Nephron (organoid): ENCODE results near the gene RSPH6A.

ENCODE experiments used
- H3K27ac Mint-ChIP-seq, 3 experiments: 2 replicates each; pipeline ENCODE4 v1.8.0; 2020; ENCODE audit warnings: mixed read lengths in 3 of 3, mild to moderate bottlenecking in 2 of 3, moderate library complexity in 1 of 3
- H3K27me3 Mint-ChIP-seq: 2 replicates; pipeline ENCODE4 v1.8.0; 2021; ENCODE audit warnings: low read depth, mild to moderate bottlenecking, moderate library complexity, mixed read lengths
- H3K36me3 Mint-ChIP-seq: 2 replicates; pipeline ENCODE4 v1.8.0; 2020; ENCODE audit warnings: low read depth, mixed read lengths
- H3K4me1 Mint-ChIP-seq: 2 replicates; pipeline ENCODE4 v1.8.0; 2020; ENCODE audit warnings: mixed read lengths
- H3K4me3 Mint-ChIP-seq, 3 experiments: 2 replicates each; pipeline ENCODE4 v1.8.0; 2020; ENCODE audit warnings: mild to moderate bottlenecking in 3 of 3, mixed read lengths in 3 of 3, moderate library complexity in 2 of 3
- H3K9me3 Mint-ChIP-seq: 2 replicates; pipeline ENCODE4 v1.8.0; 2020; ENCODE audit warnings: mixed read lengths
- TF ChIP-seq, protein P1 (sequence below), 3 experiments: fragments of 200-600 bp; sonication (generic); IDR thresholded peaks; one replicate each; pipeline ENCODE4 v1.5.0; 2021; ENCODE audit warnings: antibody characterized with exemption in 3 of 3; ENCODE audit not compliant: unreplicated experiment in 3 of 3

RSPH6A gene

DNA sequence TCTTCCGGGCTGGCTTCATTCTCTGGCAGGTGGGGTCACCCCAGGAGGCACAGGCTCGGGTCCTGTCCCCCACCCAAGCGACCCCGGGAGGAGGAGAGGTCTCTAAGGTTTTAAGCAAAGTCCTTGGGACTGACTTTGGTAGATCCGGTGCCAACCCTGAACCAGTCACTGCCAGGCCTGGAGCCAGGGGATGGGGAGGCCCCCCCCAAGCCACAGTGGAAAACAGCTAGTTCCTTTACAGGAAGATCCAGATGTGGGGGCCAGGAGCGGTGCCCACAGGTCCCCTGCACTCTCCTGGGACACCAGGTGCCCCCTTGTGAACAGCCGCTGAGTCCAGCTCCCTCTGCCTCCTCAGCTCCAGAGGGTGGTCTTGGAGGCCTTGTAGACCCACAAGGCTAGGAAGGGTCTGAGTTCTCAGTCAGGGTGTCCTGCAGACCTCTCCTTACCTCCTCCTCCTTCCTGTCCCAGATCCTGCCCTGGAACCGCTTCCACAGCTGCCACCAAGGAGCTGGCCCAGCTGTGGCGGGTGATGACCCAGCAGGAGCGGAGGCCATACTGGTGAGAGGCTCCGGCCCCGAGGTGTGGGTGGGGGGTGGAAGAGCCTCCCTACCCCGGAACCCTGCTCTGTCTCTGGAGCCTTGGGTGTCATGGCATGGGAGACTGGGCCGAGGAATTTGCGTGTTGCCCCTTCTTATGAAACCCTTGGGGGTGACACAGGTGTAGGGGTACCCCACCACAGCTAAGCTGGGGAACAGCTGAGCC, 52.1 kb downstream of the RSPH6A start:
- Mint-ChIP-seq H3K36me3 (no peaks in the 10 kb centered on the region), H3K27ac (peak overlapping the region in 1 of 3 experiments; percentile 24), H3K27me3 (peaks cover 4% of the 10 kb centered on the region), H3K4me3 (no peak overlapping the region), H3K9me3 (no peaks in the 10 kb centered on the region), H3K4me1 (peaks cover 10% of the 10 kb centered on the region)
- TF ChIP-seq, protein P1, sequence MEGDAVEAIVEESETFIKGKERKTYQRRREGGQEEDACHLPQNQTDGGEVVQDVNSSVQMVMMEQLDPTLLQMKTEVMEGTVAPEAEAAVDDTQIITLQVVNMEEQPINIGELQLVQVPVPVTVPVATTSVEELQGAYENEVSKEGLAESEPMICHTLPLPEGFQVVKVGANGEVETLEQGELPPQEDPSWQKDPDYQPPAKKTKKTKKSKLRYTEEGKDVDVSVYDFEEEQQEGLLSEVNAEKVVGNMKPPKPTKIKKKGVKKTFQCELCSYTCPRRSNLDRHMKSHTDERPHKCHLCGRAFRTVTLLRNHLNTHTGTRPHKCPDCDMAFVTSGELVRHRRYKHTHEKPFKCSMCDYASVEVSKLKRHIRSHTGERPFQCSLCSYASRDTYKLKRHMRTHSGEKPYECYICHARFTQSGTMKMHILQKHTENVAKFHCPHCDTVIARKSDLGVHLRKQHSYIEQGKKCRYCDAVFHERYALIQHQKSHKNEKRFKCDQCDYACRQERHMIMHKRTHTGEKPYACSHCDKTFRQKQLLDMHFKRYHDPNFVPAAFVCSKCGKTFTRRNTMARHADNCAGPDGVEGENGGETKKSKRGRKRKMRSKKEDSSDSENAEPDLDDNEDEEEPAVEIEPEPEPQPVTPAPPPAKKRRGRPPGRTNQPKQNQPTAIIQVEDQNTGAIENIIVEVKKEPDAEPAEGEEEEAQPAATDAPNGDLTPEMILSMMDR (IDR thresholded peaks at IDR 0.05; ENCODE audit: unreplicated experiment in 3 of 3): no peak

DNA sequence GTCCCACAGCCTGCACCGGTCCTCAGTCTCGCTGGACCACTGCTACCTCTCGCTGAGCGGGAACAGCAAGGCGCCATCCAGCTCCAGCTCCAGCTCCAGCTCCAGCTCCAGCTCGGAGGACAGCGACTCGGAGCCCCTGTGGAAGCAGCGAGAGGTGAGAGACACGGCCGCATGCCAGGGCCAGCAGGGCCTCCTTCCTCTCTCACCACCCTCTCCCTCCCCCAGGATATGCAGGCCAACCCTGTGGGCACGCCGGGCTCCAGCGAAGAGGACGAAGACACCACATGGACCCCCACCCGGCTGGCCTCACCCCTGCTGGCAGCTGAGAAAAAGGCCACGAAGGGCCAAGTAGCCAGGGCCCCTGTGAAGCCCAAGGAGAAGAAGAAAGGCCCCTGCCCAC, 53.4 kb downstream of the RSPH6A start:
- no peak overlapping the region for H3K27ac Mint-ChIP-seq

GRCh38 chr19:45758921-45759320, 56.2 kb downstream of the RSPH6A start:
- Mint-ChIP-seq H3K27ac (no peak overlapping the region), H3K9me3 (no peaks in the 10 kb centered on the region), H3K4me3 (no peak overlapping the region), H3K27me3 (peaks cover 4% of the 10 kb centered on the region), H3K4me1 (no peaks in the 10 kb centered on the region), H3K36me3 (no peaks in the 10 kb centered on the region)
- TF ChIP-seq, protein P1 (IDR thresholded peaks at IDR 0.05; ENCODE audit: unreplicated experiment in 3 of 3): no peak

More for the DNA sequence above, 53.4 kb downstream of the RSPH6A start:
- Mint-ChIP-seq H3K36me3 (no peaks in the 10 kb centered on the region), H3K9me3 (no peaks in the 10 kb centered on the region), H3K27me3 (peaks cover 4% of the 10 kb centered on the region), H3K4me3 (no peak overlapping the region), H3K4me1 (peaks cover 10% of the 10 kb centered on the region)
- TF ChIP-seq, protein P1 (IDR thresholded peaks at IDR 0.05; ENCODE audit: unreplicated experiment in 3 of 3): no peak

- no peak overlapping the region for H3K4me3 Mint-ChIP-seq
- H3K9me3 Mint-ChIP-seq: no peaks in the 10 kb centered on the region
- peaks cover 4% of the 10 kb centered on the region for H3K27me3 Mint-ChIP-seq
- H3K4me1 Mint-ChIP-seq: no peaks in the 10 kb centered on the region
- no peaks in the 10 kb centered on the region for H3K36me3 Mint-ChIP-seq
- H3K27ac Mint-ChIP-seq: no peak overlapping the region
- TF ChIP-seq, protein P1 (IDR thresholded peaks at IDR 0.05; ENCODE audit: unreplicated experiment in 3 of 3): no peak
Observed at GRCh38 chr19:45757695-45758094, 57.4 kb downstream of the RSPH6A start.

GRCh38 chr19:45754323-45754722, 60.8 kb downstream of the RSPH6A start:
- Mint-ChIP-seq H3K9me3 (no peaks in the 10 kb centered on the region), H3K36me3 (no peaks in the 10 kb centered on the region), H3K4me3 (no peak overlapping the region), H3K4me1 (no peaks in the 10 kb centered on the region), H3K27ac (no peak overlapping the region), H3K27me3 (no peaks in the 10 kb centered on the region)
- TF ChIP-seq, protein P1 (IDR thresholded peaks at IDR 0.05; ENCODE audit: unreplicated experiment in 3 of 3): no peak

DNA sequence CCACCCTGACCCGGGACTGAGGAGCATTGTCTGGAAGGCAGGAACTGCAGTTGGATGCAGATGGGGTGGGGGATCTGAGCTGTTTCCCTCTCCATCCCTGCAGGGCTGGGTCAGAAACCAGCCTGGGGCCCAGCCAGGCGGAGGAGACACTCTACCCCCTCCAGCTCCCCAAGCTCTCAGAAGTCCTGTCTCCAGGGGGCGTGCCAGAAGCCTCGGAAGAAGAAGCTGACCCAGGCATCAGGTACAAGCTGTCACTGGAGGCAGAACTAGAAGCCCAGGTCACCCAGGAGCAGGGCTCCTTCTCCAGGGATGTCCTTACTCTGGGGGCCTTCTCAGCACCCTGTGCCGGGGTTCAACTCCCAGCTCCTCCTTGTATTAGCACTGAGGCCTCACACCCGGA, 61.6 kb downstream of the RSPH6A start:
- Mint-ChIP-seq H3K36me3 (no peaks in the 10 kb centered on the region), H3K4me3 (no peak overlapping the region), H3K27me3 (no peaks in the 10 kb centered on the region), H3K27ac (no peak overlapping the region), H3K4me1 (no peaks in the 10 kb centered on the region), H3K9me3 (no peaks in the 10 kb centered on the region)
- TF ChIP-seq, protein P1 (IDR thresholded peaks at IDR 0.05; ENCODE audit: unreplicated experiment in 3 of 3): no peak
